Neuronal stem cell (in vitro differentiated cells): Measurements from ENCODE around the gene EPAS1.

Experiments
- DNase-seq: peaks from one replicate; pipeline ENCODE4 v3.0.0-alpha.2; 2013; ENCODE audit warnings: low spot score
- H2AFZ ChIP-seq: one replicate; pipeline ENCODE4 v1.6.1; 2013; ENCODE audit warnings: mild to moderate bottlenecking, low read length, inconsistent platforms
- H2AK5ac ChIP-seq: 2 replicates; pipeline ENCODE4 v1.6.1; 2013; ENCODE audit warnings: low read depth, mild to moderate bottlenecking, inconsistent platforms, low read length, moderate library complexity, mixed read lengths
- H2BK120ac ChIP-seq: 2 replicates; pipeline ENCODE4 v1.6.1; 2013; ENCODE audit warnings: low read depth, mild to moderate bottlenecking, inconsistent platforms, low read length, moderate library complexity, mixed read lengths
- H2BK12ac ChIP-seq: one replicate; pipeline ENCODE4 v1.6.1; 2013; ENCODE audit warnings: low read length, inconsistent platforms
- H2BK15ac ChIP-seq: 2 replicates; pipeline ENCODE4 v1.6.1; 2013; ENCODE audit warnings: mild to moderate bottlenecking, low read length, inconsistent platforms, mixed read lengths
- H2BK5ac ChIP-seq: one replicate; pipeline ENCODE4 v1.6.1; 2013; ENCODE audit warnings: inconsistent platforms, mild to moderate bottlenecking, low read length, moderate library complexity
- H3K14ac ChIP-seq: one replicate; pipeline ENCODE4 v1.6.1; 2013; ENCODE audit warnings: low read length, inconsistent platforms
- H3K18ac ChIP-seq: 2 replicates; pipeline ENCODE4 v1.6.1; 2013; ENCODE audit warnings: low read length, inconsistent platforms
- H3K23ac ChIP-seq: 2 replicates; pipeline ENCODE4 v1.6.1; 2013; ENCODE audit warnings: low read depth, mild to moderate bottlenecking, mixed read lengths, low read length, inconsistent platforms; ENCODE audit not compliant: poor library complexity
- H3K27ac ChIP-seq: replicated peaks from 3 replicates; pipeline ENCODE4 v1.5.1; 2013; ENCODE audit warnings: low read length, inconsistent platforms
- H3K27me3 ChIP-seq, 3 experiments: 2 replicates each; pipeline ENCODE4 v1.6.1; 2013; ENCODE audit warnings: low read length in 3 of 3, mild to moderate bottlenecking in 2 of 3, inconsistent platforms in 1 of 3, low read depth in 1 of 3, mixed read lengths in 1 of 3, moderate library complexity in 1 of 3; ENCODE audit not compliant: control insufficient read depth in 3 of 3, insufficient read depth in 3 of 3
- H3K36me3 ChIP-seq, 2 donors: replicated peaks in 1 of 2; 2 replicates each; pipeline ENCODE4 v1.6.1; 2013; ENCODE audit warnings: low read length in 2 of 2; ENCODE audit not compliant: control insufficient read depth in 2 of 2, insufficient read depth in 2 of 2
- H3K4ac ChIP-seq: 2 replicates; pipeline ENCODE4 v1.6.1; 2013; ENCODE audit warnings: inconsistent platforms, mild to moderate bottlenecking, low read length, moderate library complexity
- H3K4me1 ChIP-seq, 2 donors: 1 replicate in 1 of 2; 2 replicates in 1 of 2; pipeline ENCODE4 v1.6.1; 2013; ENCODE audit warnings: low read length in 2 of 2, low read depth in 1 of 2; ENCODE audit not compliant: control insufficient read depth in 2 of 2, insufficient read depth in 1 of 2
- H3K4me2 ChIP-seq: one replicate; pipeline ENCODE4 v1.6.1; 2013; ENCODE audit warnings: mild to moderate bottlenecking, low read length, inconsistent platforms; ENCODE audit not compliant: insufficient read depth, poor library complexity, severe bottlenecking
- H3K4me3 ChIP-seq, 2 donors: 2 replicates each; pipeline ENCODE4 v1.5.1; 2013; ENCODE audit warnings: low read length in 2 of 2, mild to moderate bottlenecking in 2 of 2, inconsistent platforms in 1 of 2, moderate library complexity in 1 of 2
- H3K79me1 ChIP-seq: one replicate; pipeline ENCODE4 v1.6.1; 2013; ENCODE audit warnings: low read depth, mild to moderate bottlenecking, inconsistent platforms, low read length, moderate library complexity
- H3K9ac ChIP-seq: one replicate; pipeline ENCODE4 v1.6.1; 2013; ENCODE audit warnings: mild to moderate bottlenecking, low read depth, low read length, inconsistent platforms; ENCODE audit not compliant: poor library complexity
- H3K9me3 ChIP-seq, 2 donors: replicated peaks in 1 of 2; 2 replicates each; pipeline versions ENCODE3 to v1.6.1; 2013; ENCODE audit warnings: low read length in 2 of 2, mild to moderate bottlenecking in 2 of 2, inconsistent platforms in 1 of 2, low read depth in 1 of 2, mixed read lengths in 1 of 2, moderate library complexity in 1 of 2; ENCODE audit not compliant: control insufficient read depth in 2 of 2, insufficient read depth in 1 of 2
- H4K8ac ChIP-seq: one replicate; pipeline ENCODE4 v1.6.1; 2013; ENCODE audit warnings: low read depth, mild to moderate bottlenecking, inconsistent platforms, low read length, moderate library complexity
- H4K91ac ChIP-seq: one replicate; pipeline ENCODE4 v1.6.1; 2013; ENCODE audit warnings: low read length, low read depth, mild to moderate bottlenecking, inconsistent platforms; ENCODE audit not compliant: poor library complexity
- WGBS, 2 donors: extraction: QIAGEN DNeasy Blood & Tissue Kit; methylation state at CpG; one replicate each; pipeline ENCODE4 v1.1.7; 2013; ENCODE audit warnings: missing lambda C conversion rate in 2 of 2, mixed read lengths in 1 of 2; ENCODE audit not compliant: insufficient read length in 2 of 2, insufficient replicate concordance in 1 of 2; ENCODE audit errors: extremely low coverage in 2 of 2; 5-methylcytosine and 5-hydroxymethylcytosine counted together

The EPAS1 gene

DNA sequence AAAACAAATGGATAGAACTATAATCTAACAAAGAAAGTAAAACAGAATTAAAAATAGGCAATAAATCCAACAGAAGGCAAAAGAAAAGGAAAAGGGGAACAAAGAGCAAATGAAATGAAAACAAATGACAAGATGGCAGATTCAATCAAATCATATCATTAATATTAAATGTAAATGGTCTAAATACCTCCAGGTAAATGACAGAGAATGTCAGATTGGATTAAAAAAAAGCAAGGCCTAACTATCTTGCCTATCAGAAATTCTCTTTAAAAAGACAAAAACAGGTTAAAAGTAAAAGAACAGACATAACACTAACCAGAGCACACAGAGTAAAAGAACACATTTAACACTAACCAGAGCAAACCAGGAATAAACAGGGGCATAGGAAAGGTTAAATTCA, 119.1 kb downstream of the EPAS1 start:
- Histone ChIP-seq H2AK5ac (no peak overlapping the region), H3K9me3 (no peaks in the 10 kb centered on the region), H2BK5ac (no peak overlapping the region), H3K9ac (no peak overlapping the region), H3K4me2 (no peak overlapping the region), H2BK12ac (no peak overlapping the region), H2BK15ac (no peak overlapping the region), H4K8ac (no peak overlapping the region), H3K18ac (no peak overlapping the region), H3K79me1 (no peaks in the 10 kb centered on the region), H3K4ac (no peak overlapping the region), H3K27me3 (no peaks in the 10 kb centered on the region), H3K4me1 (no peaks in the 10 kb centered on the region), H2BK120ac (no peak overlapping the region), H3K36me3 (no peaks in the 10 kb centered on the region), H3K4me3 (no peak overlapping the region), H3K14ac (no peak overlapping the region), H4K91ac (no peak overlapping the region), H2AFZ (no peak overlapping the region), H3K23ac (no peak overlapping the region), H3K27ac (no peak overlapping the region)
- no peak for DNase-seq

DNA sequence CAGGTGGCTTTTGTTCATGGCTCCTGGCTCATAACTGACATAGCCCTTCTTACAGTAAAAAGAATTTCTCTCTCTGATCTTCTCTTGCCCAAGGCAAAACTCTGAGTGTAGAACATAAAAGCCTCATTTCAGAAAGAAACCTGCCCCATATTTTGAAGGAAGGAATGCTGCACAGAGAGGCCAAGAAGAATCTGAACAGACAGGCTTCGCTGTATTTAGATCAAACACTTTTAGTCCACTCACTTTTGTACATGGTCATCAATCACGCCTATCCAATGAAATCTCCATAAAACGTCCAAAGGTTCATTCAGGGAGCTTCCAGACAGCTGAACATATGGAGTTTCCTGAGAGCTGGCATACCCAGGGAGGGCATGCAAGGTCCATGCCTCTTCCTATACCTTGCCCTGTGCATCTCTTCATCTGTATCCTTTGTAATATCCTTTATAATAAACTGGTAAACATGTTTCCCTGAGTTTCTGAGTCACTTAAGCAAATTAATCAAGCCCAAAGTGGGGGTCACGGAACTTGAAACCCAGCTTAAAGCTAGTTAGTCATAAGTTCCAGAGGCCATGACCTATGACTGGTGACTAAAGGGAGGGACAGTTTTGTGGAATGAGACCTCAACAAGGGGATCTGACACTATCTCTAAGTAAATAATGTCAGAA, 119.7 kb downstream of the EPAS1 start:
- no peak overlapping the region for H3K23ac ChIP-seq
- no peak overlapping the region for H3K27ac ChIP-seq
- H2BK5ac ChIP-seq: no peak overlapping the region
- no peak overlapping the region for H3K18ac ChIP-seq
- H3K4ac ChIP-seq: no peak overlapping the region
- no peaks in the 10 kb centered on the region for H3K36me3 ChIP-seq
- H2BK15ac ChIP-seq: no peak overlapping the region
- H3K4me2 ChIP-seq: no peak overlapping the region
- no peak overlapping the region for H3K4me3 ChIP-seq
- no peak overlapping the region for H2BK12ac ChIP-seq
- no peak overlapping the region for H2BK120ac ChIP-seq
- H4K8ac ChIP-seq: no peak overlapping the region
- no peaks in the 10 kb centered on the region for H3K27me3 ChIP-seq
- no peak for DNase-seq
- no CpG with 5 or more reads among the region's 4 CpGs for WGBS, 2 donors
- no peak overlapping the region for H4K91ac ChIP-seq
- H3K9me3 ChIP-seq: no peaks in the 10 kb centered on the region
- no peak overlapping the region for H3K9ac ChIP-seq
- no peak overlapping the region for H2AFZ ChIP-seq
- no peaks in the 10 kb centered on the region for H3K4me1 ChIP-seq
- H2AK5ac ChIP-seq: no peak overlapping the region
- no peak overlapping the region for H3K14ac ChIP-seq
- no peaks in the 10 kb centered on the region for H3K79me1 ChIP-seq

DNA sequence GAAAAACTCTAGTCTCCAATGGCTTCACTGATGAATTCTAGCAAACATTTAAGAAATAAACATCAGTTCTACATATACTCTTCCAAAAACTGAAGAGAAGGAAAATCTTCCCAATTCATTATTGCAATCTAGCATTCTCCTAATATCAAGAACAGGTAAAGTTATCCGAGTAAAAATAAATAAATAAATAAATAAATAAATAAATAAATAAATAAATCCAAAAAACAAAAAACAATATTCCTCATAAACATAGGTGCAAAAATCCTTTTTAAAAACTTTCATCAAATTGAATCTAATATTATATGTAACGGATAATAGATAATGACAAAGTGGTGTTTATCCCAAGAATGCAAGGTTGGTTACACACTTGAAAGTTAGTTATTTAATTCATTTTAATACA, 123.7 kb downstream of the EPAS1 start:
- H3K4ac ChIP-seq: no peak overlapping the region
- H2BK12ac ChIP-seq: no peak overlapping the region
- no peaks in the 10 kb centered on the region for H3K9me3 ChIP-seq
- H4K8ac ChIP-seq: no peak overlapping the region
- no peak overlapping the region for H3K18ac ChIP-seq
- no peak overlapping the region for H4K91ac ChIP-seq
- H3K4me2 ChIP-seq: no peak overlapping the region
- no peaks in the 10 kb centered on the region for H3K4me1 ChIP-seq
- no peak overlapping the region for H2BK120ac ChIP-seq
- no peak overlapping the region for H3K27ac ChIP-seq
- H3K4me3 ChIP-seq: no peak overlapping the region
- H3K9ac ChIP-seq: no peak overlapping the region
- DNase-seq: no peak
- no peak overlapping the region for H2BK5ac ChIP-seq
- H2AK5ac ChIP-seq: no peak overlapping the region
- no peak overlapping the region for H3K23ac ChIP-seq
- no peaks in the 10 kb centered on the region for H3K79me1 ChIP-seq
- no peak overlapping the region for H2AFZ ChIP-seq
- no peaks in the 10 kb centered on the region for H3K27me3 ChIP-seq
- H2BK15ac ChIP-seq: no peak overlapping the region
- WGBS, 2 donors: no CpG with 5 or more reads among the region's 2 CpGs
- no peaks in the 10 kb centered on the region for H3K36me3 ChIP-seq
- H3K14ac ChIP-seq: no peak overlapping the region

DNA sequence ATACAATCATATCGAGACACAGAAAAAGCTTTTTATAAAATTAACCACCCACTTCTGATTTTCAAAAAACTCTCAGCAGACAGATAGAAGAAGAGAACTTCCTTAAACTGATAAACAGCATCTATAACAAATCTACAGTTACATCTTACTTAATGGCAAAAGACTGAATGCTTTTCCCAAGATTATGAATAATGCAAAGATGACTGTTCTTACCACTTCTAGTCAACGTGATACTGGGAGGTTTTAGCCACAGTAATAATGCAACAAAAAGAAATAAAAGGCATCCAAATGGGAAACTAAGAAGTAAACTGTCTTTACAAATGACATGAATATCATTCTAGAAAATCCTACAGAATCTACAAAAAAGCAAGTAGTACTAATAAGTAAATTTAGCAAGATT, 124.2 kb downstream of the EPAS1 start:
- no CpG with 5 or more reads among the region's 2 CpGs for WGBS, 2 donors
- no peaks in the 10 kb centered on the region for H3K9me3 ChIP-seq
- no peak overlapping the region for H3K9ac ChIP-seq
- DNase-seq: no peak
- H3K4me2 ChIP-seq: no peak overlapping the region
- H2BK15ac ChIP-seq: no peak overlapping the region
- H3K79me1 ChIP-seq: no peaks in the 10 kb centered on the region
- H2AK5ac ChIP-seq: no peak overlapping the region
- H3K4me3 ChIP-seq: no peak overlapping the region
- H2BK5ac ChIP-seq: no peak overlapping the region
- H3K23ac ChIP-seq: no peak overlapping the region
- H3K4me1 ChIP-seq: no peaks in the 10 kb centered on the region
- H3K27ac ChIP-seq: no peak overlapping the region
- no peak overlapping the region for H4K91ac ChIP-seq
- H3K27me3 ChIP-seq: no peaks in the 10 kb centered on the region
- no peak overlapping the region for H3K4ac ChIP-seq
- H2AFZ ChIP-seq: no peak overlapping the region
- H2BK12ac ChIP-seq: no peak overlapping the region
- no peak overlapping the region for H3K14ac ChIP-seq
- no peak overlapping the region for H3K18ac ChIP-seq
- H3K36me3 ChIP-seq: no peaks in the 10 kb centered on the region
- no peak overlapping the region for H2BK120ac ChIP-seq
- no peak overlapping the region for H4K8ac ChIP-seq
